KBM-7 (cell line): Measurements from ENCODE around the gene MCM10.
A peak's percentile ranks its signal among the peaks of the same experiment; 100 is the strongest.

Experiments
- DNase-seq: peaks from one replicate; pipeline ENCODE4 v3.0.0-alpha.2; 2015
- in situ Hi-C: fragments of 300-500 bp; cut with MboI; formaldehyde crosslinking; loops from 2 replicates; pipeline ENCODE4 v1.14.3; 2020; ENCODE audit warnings: low sequenced_read_pairs, low pct_unique_long_range_greater_than_20kb, mixed read lengths

Gene MCM10

DNA sequence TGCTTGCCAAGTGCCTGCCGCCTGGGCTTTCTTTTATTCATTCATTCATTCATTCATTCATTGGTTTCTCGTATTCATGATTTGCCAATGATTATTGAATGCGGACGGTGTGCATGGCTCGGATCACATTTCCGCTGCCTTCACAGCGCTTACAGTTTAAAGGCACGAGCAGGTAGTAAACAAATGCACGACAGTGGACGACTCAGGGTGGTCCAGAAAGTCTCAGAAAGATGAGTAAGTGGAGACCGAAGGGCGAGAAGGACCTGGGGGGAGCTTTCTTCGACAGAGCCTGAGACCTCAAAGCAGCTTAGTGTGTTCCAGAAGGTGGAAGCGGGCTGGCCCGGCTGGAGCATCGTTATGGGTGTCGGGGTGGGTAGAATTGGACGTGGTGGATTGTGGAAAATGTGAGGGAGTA, 506 bp downstream of the MCM10 start:
- DNase-seq: no peak
- in situ Hi-C loops: no loop called here

DNA sequence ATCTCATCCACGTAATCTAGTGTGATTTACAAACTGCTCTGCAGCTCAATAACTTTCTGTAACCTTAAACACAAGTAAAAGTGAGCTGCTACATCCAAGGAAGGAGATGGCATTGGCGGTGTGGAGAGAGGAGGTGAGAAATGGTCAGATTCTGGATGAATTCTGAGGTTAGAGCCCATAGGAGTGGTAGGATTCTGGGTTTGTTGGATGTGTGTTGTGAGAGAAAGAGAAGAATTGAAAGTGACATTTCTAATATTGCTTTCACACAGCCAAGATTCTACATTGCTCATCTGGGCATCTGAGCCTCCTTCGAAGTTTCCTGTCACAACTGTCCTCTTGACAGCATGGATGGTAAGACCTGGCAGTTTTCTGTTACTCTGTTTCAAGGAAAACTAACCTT, 2.5 kb downstream of the MCM10 start:
- DNase-seq: no peak
- in situ Hi-C loops: no loop called here

- peak; percentile 4 for DNase-seq
- in situ Hi-C loops: no loop called here
Observed at GRCh38 chr10:13165177-13165576, 3.8 kb downstream of the MCM10 start.

GRCh38 chr10:13167568-13167967, 6.2 kb downstream of the MCM10 start:
- in situ Hi-C loops: no loop called here

GRCh38 chr10:13168781-13169180, 7.4 kb downstream of the MCM10 start:
- in situ Hi-C loops: no loop called here
- DNase-seq: no peak

More at GRCh38 chr10:13167568-13167967, 6.2 kb downstream of the MCM10 start:
- DNase-seq: no peak

DNA sequence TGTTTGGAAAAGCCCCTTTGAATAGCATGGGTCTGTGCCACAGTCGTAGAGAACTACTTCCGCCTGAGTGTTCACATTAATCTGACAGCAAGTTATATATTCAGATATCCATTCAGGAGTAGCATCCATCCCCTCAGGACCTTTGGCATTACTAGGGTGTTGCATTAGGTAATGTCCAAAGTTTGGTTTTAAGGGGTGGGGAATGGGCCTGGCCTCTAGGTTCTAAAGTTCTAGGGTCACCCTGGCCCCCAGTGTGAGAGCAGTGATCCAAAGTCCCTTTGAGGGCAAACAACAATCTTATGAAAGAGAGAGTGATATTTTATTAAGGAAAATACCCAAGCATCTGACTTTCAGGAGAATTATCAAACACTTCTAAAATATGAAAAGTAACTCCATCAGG, 12.3 kb downstream of the MCM10 start:
- in situ Hi-C loops: no loop called here
- DNase-seq: no peak

GRCh38 chr10:13180788-13181187, 19.4 kb downstream of the MCM10 start:
- no peak for DNase-seq
- in situ Hi-C loops: no loop called here

DNA sequence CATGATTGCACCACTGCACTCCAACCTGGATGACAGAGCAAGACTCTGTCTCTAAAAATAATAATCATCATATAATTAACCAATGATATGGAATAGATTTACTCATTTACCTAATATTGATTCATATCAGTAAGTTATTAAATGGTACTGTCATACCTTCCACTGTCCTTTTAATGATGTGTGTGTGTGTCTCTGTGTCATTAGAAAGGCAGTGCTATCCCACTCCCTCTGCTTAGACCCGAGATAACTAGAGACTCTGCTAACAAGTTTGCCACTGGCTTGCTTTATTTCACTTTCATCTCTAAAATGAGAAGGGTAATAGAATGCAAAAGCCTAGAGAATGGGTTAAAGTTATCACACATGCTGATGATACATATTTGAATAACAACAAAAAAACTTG, 21.1 kb downstream of the MCM10 start:
- no peak for DNase-seq
- in situ Hi-C loops: no loop called here

DNA sequence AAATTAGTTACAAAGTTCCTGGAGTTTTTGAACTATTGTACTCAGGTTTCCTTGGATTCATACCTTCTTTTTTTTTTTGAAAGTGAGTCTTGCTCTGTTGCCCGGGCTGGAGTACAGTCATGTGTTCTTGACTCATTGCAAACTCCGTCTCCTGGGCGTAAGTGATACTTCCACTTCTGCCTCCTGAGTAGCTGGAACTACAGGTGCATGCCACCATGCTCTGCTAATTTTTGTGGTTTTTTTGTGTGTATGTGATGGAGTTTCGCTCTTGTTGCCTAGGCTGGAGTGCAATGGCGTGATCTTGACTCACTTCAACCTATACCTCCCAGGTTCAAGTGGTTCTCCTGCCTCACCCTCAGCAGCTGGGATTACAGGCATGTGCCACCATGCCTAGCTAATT, 22.3 kb downstream of the MCM10 start:
- no peak for DNase-seq
- in situ Hi-C loops: no loop called here

- in situ Hi-C loops: no loop called here
- DNase-seq: no peak
Observed at GRCh38 chr10:13184276-13184675, 22.9 kb downstream of the MCM10 start.

DNA sequence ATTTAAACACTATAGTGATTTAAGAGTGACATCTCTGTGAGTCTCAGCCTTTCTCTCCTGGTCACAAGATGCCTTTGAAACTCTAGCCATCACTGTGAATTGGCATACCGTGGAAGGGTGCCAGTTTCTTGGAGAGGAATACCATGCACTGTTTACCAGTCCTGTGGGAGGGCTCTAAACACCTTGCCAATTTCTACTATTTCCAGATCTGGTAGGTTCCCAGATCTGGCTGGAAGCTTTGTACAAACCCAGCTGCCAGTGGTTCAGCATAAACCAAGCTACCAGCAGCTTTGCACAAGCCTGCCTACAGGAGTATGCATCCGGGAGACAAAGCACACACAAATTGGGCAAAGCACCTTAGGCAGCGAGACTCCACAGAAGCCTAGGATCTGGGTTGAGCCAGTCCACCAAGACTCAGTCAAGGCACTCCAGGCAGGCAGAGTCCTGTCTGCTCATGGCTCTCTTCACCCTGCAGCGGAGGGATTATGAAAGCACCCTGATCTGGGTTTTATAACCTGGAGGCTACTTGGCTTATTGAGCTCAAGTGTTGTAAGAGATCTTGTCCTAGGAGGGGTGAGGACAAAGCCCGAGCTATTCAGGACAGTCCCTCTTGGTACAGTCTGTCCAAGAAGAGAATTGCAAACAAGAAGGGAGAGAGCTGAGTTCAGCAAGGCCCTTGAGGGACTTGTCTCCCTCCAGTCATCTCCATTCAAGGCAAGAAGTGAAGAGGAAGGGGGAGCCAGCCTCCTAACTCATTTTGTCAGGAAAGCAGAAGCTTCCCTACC, 23.6 kb downstream of the MCM10 start:
- in situ Hi-C loops: no loop called here

DNA sequence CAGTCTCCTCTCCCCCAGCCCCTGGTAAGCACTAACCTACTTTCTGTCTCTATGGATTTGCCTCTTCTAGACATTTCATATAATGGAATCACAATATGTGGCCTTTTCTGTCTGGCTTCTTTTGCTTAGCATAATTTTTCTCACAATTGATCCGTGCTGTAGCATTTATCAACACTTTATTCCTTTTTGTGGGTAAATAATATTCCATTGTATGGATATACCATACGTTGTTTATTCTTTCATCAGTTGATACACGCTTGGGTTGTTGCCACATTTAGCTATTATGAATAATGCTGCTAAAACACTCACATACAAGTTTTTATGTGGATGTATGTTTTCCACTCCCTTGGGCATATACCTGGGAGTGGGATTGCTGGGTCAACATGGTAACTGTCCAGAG, 25.8 kb downstream of the MCM10 start:
- DNase-seq: no peak
- in situ Hi-C loops: no loop called here

More for the DNA sequence above, 23.6 kb downstream of the MCM10 start:
- DNase-seq: no peak

DNA sequence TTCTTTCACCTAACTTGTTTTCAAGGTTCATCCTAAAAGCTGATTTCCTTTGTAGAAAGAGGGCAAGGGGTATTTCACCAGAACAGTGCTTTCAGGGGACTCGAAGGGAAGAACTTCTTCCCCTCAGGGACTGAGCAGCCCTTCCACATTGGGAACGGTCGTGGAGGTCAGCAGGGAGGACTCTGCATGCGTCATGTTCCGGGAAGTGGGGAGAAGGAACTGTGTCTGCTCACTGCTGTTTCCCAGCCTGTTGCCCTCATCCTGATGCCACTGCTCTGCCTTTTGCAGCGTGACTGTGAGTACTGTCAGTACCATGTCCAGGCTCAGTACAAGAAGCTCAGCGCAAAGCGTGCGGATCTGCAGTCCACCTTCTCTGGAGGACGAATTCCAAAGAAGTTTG, 27.2 kb downstream of the MCM10 start:
- in situ Hi-C loops: no loop called here
- no peak for DNase-seq

GRCh38 chr10:13189961-13190360, 28.6 kb downstream of the MCM10 start:
- no peak for DNase-seq
- in situ Hi-C loops: no loop called here

- in situ Hi-C loops: no loop called here
- no peak for DNase-seq
Observed at GRCh38 chr10:13190816-13191215, 29.5 kb downstream of the MCM10 start.

DNA sequence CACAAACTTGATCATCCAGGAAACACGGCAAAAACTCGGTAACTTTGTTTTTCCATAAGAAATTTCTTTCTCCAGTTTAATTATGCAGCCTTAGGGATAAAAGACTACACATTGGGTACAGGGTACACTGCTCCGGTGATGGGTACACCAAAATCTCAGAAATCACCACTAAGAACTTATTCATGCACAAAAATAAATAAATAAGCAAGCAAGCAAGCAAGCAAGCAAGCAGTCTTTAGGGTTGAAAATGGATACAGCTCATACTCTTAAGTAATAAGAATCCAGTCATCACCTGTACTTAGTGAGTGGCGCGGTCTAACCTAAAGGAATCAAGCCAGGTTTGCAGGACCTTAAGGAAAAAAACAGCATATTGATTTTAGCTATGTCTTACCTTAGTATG, 30.0 kb downstream of the MCM10 start:
- no peak for DNase-seq
- in situ Hi-C loops: no loop called here

DNA sequence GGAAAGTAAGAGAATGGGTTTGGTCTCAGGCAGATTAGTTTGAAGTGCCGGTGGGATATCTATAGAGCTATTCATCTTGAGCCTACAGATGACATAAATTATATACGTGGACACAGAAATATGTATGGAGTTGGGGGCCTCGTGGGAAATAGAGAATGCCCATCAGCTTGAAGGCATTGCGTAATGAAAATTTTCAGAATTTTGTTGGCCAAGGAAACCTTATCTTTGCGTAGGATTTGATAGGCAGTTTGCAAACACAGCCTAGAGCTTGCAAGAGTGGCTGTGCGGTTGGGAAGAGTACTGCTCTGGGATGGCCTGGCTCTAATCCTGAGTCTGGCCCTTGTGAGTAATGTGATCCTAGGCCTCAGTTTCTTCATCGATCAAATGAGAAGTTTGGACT, 32.3 kb downstream of the MCM10 start:
- in situ Hi-C loops: no loop called here

GRCh38 chr10:13195016-13195415, 33.7 kb downstream of the MCM10 start:
- in situ Hi-C loops: no loop called here
- DNase-seq: no peak

More for the DNA sequence above, 32.3 kb downstream of the MCM10 start:
- DNase-seq: no peak

- no peak for DNase-seq
- in situ Hi-C loops: no loop called here
Observed at GRCh38 chr10:13201132-13201531, 39.8 kb downstream of the MCM10 start.

DNA sequence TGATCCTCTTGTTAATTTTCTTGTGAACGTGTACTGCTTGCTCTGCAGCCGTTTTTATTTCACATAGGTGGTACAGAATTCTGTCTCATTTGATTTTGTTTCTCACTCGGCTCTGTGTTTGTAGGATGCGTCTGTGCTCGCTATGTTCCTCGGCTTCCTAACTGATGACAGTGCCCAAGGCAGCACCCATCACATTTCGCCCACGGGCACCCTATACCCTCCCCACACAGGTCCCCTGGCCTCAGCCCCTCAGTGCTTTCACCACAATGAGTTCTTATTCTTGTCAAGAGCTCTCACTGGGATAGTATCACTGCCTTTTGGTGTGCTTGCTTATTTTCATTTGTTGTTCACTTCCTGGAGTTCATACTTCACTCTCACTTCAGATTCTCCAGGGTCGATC, 44.7 kb downstream of the MCM10 start:
- no peak for DNase-seq
- in situ Hi-C loops: no loop called here
